Suppressor macrophage treated with lipopolysaccharide for 1 hour (primary cell): ENCODE measurements around the gene CHMP4B.

Experiments
- DNase-seq, 3 donors: peaks; one replicate each; pipeline ENCODE4 v3.0.0-alpha.2; 2020 to 2022

Gene CHMP4B

GRCh38 chr20:33810885-33811775 lies at the start of gene CHMP4B:
CHMP4B (plus strand) TSS chr20:33811348; CDS start chr20:33811469, 121 bp downstream.
- DNase-seq: peak; percentile 99

GRCh38 chr20:33761698-33762250 lies 49.4 kb upstream of the CHMP4B start:
- DNase-seq: no peak

- no peak for DNase-seq
Observed at GRCh38 chr20:33765099-33765498, 46.0 kb upstream of the CHMP4B start.

- DNase-seq: no peak
Observed at GRCh38 chr20:33765592-33765991, 45.6 kb upstream of the CHMP4B start.

- no peak for DNase-seq
Observed at GRCh38 chr20:33766686-33767085, 44.5 kb upstream of the CHMP4B start.

- DNase-seq: no peak
Observed at GRCh38 chr20:33767777-33768138, 43.4 kb upstream of the CHMP4B start.

- no peak for DNase-seq
Observed at GRCh38 chr20:33769043-33769442, 42.1 kb upstream of the CHMP4B start.

GRCh38 chr20:33770005-33770404 lies 41.1 kb upstream of the CHMP4B start:
- DNase-seq: no peak

GRCh38 chr20:33771938-33772337 lies 39.2 kb upstream of the CHMP4B start:
- peak; percentile 8 to 24 (median 23) for DNase-seq

- DNase-seq: no peak
Observed at GRCh38 chr20:33772439-33772838, 38.7 kb upstream of the CHMP4B start.

GRCh38 chr20:33773412-33774089 lies 37.6 kb upstream of the CHMP4B start:
- DNase-seq: peak; percentile 78 to 91 (median 87)

GRCh38 chr20:33777816-33778215 lies 33.3 kb upstream of the CHMP4B start:
- no peak for DNase-seq

GRCh38 chr20:33781133-33781532 lies 30.0 kb upstream of the CHMP4B start:
- no peak for DNase-seq

GRCh38 chr20:33781945-33782344 lies 29.2 kb upstream of the CHMP4B start:
- no peak for DNase-seq

- no peak for DNase-seq
Observed at GRCh38 chr20:33783256-33783655, 27.9 kb upstream of the CHMP4B start.

- no peak for DNase-seq
Observed at GRCh38 chr20:33783818-33784217, 27.3 kb upstream of the CHMP4B start.

GRCh38 chr20:33784225-33784624 lies 26.9 kb upstream of the CHMP4B start:
- DNase-seq: no peak

GRCh38 chr20:33785503-33785902 lies 25.6 kb upstream of the CHMP4B start:
- DNase-seq: no peak

- no peak for DNase-seq
Observed at GRCh38 chr20:33787253-33787891, 23.8 kb upstream of the CHMP4B start.

- no peak for DNase-seq
Observed at GRCh38 chr20:33788351-33789049, 22.6 kb upstream of the CHMP4B start.

GRCh38 chr20:33789109-33789857 lies 21.9 kb upstream of the CHMP4B start:
- DNase-seq: peak; percentile 48 to 60 (median 54)

- DNase-seq: no peak
Observed at GRCh38 chr20:33789858-33790182, 21.3 kb upstream of the CHMP4B start.
